Measurements from ENCODE around the gene TJP1.
"Not testable (repeated sequence)": the region's sequence is repeated elsewhere in the genome, so short reads cannot be mapped to it uniquely, and the experiment has no call there.

TJP1 gene

GRCh38 chr15:29678504-29679034, 143.7 kb downstream of the TJP1 start:
- DNase-seq = no peak

GRCh38 chr15:29677871-29678461, 144.3 kb downstream of the TJP1 start:
- no peak for DNase-seq

- no peak for DNase-seq
Measured at GRCh38 chr15:29677455-29677854, 144.8 kb downstream of the TJP1 start.

GRCh38 chr15:29676961-29677402, 145.3 kb downstream of the TJP1 start:
- no peak for DNase-seq

GRCh38 chr15:29676374-29676960, 145.8 kb downstream of the TJP1 start:
- DNase-seq = not testable (repeated sequence)

- DNase-seq = no peak
Measured at GRCh38 chr15:29675791-29676301, 146.4 kb downstream of the TJP1 start.

GRCh38 chr15:29674661-29675533, 147.4 kb downstream of the TJP1 start:
- DNase-seq = no peak

- no peak for DNase-seq
Measured at GRCh38 chr15:29672923-29673809, 149.1 kb downstream of the TJP1 start.

- no peak for DNase-seq
Measured at GRCh38 chr15:29672446-29672845, 149.8 kb downstream of the TJP1 start.

GRCh38 chr15:29672046-29672445, 150.2 kb downstream of the TJP1 start:
- DNase-seq = not testable (repeated sequence)

GRCh38 chr15:29670998-29671981, 151.0 kb downstream of the TJP1 start:
- DNase-seq = no peak

- no peak for DNase-seq
Measured at GRCh38 chr15:29670266-29670665, 152.0 kb downstream of the TJP1 start.

- DNase-seq = no peak
Measured at GRCh38 chr15:29669823-29670222, 152.4 kb downstream of the TJP1 start.

GRCh38 chr15:29668120-29668602, 154.1 kb downstream of the TJP1 start:
- DNase-seq = peak; percentile 74

- no peak for DNase-seq
Measured at GRCh38 chr15:29666241-29666640, 156.0 kb downstream of the TJP1 start.

GRCh38 chr15:29665444-29666003, 156.7 kb downstream of the TJP1 start:
- DNase-seq = no peak

GRCh38 chr15:29664406-29664805, 157.9 kb downstream of the TJP1 start:
- no peak for DNase-seq

GRCh38 chr15:29657476-29657817, 164.8 kb downstream of the TJP1 start:
- DNase-seq = not testable (repeated sequence)

GRCh38 chr15:29656636-29657475, 165.4 kb downstream of the TJP1 start:
- DNase-seq = no peak

GRCh38 chr15:29652595-29652994, 169.7 kb downstream of the TJP1 start:
- DNase-seq = no peak
